ENCODE results near the gene IER3. TPM values are rescaled to one million over a fixed set of nuclear protein-coding genes. Genes with fewer than 3 reads are reported as not detected.

Gene IER3
- total RNA-seq, 4 donors from 2014 or later = 1.8 to 7.3 (median 3.3) TPM

GRCh38 chr6:30727920-30728553 lies 16.3 kb downstream of the IER3 start:
- TF ChIP-seq CTCF (IDR thresholded peaks at IDR 0.05; ENCODE audit: low read depth) = no peak

GRCh38 chr6:30726506-30727413 lies 17.6 kb downstream of the IER3 start:
- no peak for TF ChIP-seq CTCF (IDR thresholded peaks at IDR 0.05; ENCODE audit: low read depth)

- no peak for TF ChIP-seq CTCF (IDR thresholded peaks at IDR 0.05; ENCODE audit: low read depth)
Measured at GRCh38 chr6:30725713-30726505, 18.4 kb downstream of the IER3 start.

- no peak for TF ChIP-seq CTCF (IDR thresholded peaks at IDR 0.05; ENCODE audit: low read depth)
Measured at GRCh38 chr6:30724906-30725667, 19.3 kb downstream of the IER3 start.

GRCh38 chr6:30722280-30723112 lies 21.9 kb downstream of the IER3 start:
- TF ChIP-seq CTCF (IDR thresholded peaks at IDR 0.05; ENCODE audit: low read depth) = no peak

- no peak for TF ChIP-seq CTCF (IDR thresholded peaks at IDR 0.05; ENCODE audit: low read depth)
Measured at GRCh38 chr6:30721198-30722024, 22.9 kb downstream of the IER3 start.
